ENCODE data around the gene FARP1. TPM values are rescaled to one million over a fixed set of nuclear protein-coding genes. Genes with fewer than 3 reads are reported as not detected.

FARP1 gene
- total RNA-seq, 1 experiment from 2014 or later: 96.6 TPM

DNA sequence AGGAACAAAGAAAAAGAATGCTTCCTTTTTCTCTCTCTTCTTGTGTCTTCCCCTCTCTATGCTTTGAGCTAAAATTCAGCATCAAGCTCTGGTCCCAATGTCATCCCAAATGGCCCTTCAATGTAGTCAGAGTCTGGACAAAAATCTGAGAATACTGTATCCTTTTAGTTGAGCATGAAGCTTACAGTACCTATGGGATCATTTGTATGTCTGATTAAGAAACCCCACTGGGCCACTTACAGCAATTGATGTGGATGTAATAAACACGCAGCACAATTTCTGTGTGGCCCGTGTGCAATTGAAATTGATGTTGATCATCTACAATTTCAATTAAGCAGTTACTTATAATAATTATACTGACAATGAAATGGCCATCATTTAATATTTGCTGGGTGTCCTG is 223.1 kb downstream of the FARP1 start (continued):
- TF ChIP-seq, protein P1, sequence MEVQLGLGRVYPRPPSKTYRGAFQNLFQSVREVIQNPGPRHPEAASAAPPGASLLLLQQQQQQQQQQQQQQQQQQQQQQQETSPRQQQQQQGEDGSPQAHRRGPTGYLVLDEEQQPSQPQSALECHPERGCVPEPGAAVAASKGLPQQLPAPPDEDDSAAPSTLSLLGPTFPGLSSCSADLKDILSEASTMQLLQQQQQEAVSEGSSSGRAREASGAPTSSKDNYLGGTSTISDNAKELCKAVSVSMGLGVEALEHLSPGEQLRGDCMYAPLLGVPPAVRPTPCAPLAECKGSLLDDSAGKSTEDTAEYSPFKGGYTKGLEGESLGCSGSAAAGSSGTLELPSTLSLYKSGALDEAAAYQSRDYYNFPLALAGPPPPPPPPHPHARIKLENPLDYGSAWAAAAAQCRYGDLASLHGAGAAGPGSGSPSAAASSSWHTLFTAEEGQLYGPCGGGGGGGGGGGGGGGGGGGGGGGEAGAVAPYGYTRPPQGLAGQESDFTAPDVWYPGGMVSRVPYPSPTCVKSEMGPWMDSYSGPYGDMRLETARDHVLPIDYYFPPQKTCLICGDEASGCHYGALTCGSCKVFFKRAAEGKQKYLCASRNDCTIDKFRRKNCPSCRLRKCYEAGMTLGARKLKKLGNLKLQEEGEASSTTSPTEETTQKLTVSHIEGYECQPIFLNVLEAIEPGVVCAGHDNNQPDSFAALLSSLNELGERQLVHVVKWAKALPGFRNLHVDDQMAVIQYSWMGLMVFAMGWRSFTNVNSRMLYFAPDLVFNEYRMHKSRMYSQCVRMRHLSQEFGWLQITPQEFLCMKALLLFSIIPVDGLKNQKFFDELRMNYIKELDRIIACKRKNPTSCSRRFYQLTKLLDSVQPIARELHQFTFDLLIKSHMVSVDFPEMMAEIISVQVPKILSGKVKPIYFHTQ (CRISPR knock-in tag; IDR thresholded peaks at IDR 0.05): no peak
- no peak for TF ChIP-seq ZBTB21 (CRISPR knock-in tag; IDR thresholded peaks at IDR 0.05; ENCODE audit: borderline replicate concordance)
- no peak for TF ChIP-seq TEAD4 (CRISPR knock-in tag; IDR thresholded peaks at IDR 0.05)
- TF ChIP-seq, protein P2, sequence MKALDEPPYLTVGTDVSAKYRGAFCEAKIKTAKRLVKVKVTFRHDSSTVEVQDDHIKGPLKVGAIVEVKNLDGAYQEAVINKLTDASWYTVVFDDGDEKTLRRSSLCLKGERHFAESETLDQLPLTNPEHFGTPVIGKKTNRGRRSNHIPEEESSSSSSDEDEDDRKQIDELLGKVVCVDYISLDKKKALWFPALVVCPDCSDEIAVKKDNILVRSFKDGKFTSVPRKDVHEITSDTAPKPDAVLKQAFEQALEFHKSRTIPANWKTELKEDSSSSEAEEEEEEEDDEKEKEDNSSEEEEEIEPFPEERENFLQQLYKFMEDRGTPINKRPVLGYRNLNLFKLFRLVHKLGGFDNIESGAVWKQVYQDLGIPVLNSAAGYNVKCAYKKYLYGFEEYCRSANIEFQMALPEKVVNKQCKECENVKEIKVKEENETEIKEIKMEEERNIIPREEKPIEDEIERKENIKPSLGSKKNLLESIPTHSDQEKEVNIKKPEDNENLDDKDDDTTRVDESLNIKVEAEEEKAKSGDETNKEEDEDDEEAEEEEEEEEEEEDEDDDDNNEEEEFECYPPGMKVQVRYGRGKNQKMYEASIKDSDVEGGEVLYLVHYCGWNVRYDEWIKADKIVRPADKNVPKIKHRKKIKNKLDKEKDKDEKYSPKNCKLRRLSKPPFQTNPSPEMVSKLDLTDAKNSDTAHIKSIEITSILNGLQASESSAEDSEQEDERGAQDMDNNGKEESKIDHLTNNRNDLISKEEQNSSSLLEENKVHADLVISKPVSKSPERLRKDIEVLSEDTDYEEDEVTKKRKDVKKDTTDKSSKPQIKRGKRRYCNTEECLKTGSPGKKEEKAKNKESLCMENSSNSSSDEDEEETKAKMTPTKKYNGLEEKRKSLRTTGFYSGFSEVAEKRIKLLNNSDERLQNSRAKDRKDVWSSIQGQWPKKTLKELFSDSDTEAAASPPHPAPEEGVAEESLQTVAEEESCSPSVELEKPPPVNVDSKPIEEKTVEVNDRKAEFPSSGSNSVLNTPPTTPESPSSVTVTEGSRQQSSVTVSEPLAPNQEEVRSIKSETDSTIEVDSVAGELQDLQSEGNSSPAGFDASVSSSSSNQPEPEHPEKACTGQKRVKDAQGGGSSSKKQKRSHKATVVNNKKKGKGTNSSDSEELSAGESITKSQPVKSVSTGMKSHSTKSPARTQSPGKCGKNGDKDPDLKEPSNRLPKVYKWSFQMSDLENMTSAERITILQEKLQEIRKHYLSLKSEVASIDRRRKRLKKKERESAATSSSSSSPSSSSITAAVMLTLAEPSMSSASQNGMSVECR (CRISPR knock-in tag; IDR thresholded peaks at IDR 0.05; ENCODE audit: borderline replicate concordance): no peak
- TF ChIP-seq ELF4 (CRISPR knock-in tag; IDR thresholded peaks at IDR 0.05; ENCODE audit: low read depth): no peak
- TF ChIP-seq TP53 (CRISPR knock-in tag; IDR thresholded peaks at IDR 0.05): no peak

DNA sequence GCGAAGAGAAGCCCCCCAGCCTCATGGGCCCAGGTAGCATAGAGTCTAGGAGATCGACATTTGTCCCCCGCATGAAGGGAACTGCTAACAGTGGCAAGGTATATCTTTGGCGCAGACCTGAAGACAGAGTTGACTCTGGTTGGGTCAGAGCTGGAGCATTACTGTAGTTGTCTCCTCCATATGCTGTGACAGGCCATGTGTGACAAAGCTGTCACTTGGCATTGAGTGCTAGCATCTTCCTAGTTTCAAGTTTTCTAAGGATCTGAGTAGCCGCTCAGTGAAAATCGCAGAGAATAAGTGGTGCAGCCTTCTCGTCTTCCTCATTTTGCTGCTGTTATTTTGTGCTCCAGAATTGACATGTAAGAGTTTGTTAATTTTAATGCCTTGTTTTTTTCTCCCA is 223.5 kb downstream of the FARP1 start:
- TF ChIP-seq RELA (CRISPR knock-in tag; IDR thresholded peaks at IDR 0.05; ENCODE audit: borderline replicate concordance): no peak
- TF ChIP-seq, protein P3, sequence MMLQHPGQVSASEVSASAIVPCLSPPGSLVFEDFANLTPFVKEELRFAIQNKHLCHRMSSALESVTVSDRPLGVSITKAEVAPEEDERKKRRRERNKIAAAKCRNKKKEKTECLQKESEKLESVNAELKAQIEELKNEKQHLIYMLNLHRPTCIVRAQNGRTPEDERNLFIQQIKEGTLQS (CRISPR knock-in tag; conservative IDR thresholded peaks at IDR 0.05): no peak
- no peak for TF ChIP-seq SMAD4 (CRISPR knock-in tag; IDR thresholded peaks at IDR 0.05)
- TF ChIP-seq NFYB (CRISPR knock-in tag; conservative IDR thresholded peaks at IDR 0.05; ENCODE audit: low read depth): no peak
- no peak for TF ChIP-seq ZNF317 (CRISPR knock-in tag; IDR thresholded peaks at IDR 0.05; ENCODE audit: borderline replicate concordance, low read depth)
- TF ChIP-seq MXD4 (CRISPR knock-in tag; IDR thresholded peaks at IDR 0.05; ENCODE audit: borderline replicate concordance): no peak
- no peak for TF ChIP-seq JAZF1 (CRISPR knock-in tag; IDR thresholded peaks at IDR 0.05)
- TF ChIP-seq FOXP1 (CRISPR knock-in tag; IDR thresholded peaks at IDR 0.05; ENCODE audit: borderline replicate concordance): no peak
- no peak for TF ChIP-seq NR2C2 (CRISPR knock-in tag; IDR thresholded peaks at IDR 0.05)
- no peak for TF ChIP-seq KAT7 (CRISPR knock-in tag; IDR thresholded peaks at IDR 0.05; ENCODE audit: borderline replicate concordance)
- TF ChIP-seq, protein P4, sequence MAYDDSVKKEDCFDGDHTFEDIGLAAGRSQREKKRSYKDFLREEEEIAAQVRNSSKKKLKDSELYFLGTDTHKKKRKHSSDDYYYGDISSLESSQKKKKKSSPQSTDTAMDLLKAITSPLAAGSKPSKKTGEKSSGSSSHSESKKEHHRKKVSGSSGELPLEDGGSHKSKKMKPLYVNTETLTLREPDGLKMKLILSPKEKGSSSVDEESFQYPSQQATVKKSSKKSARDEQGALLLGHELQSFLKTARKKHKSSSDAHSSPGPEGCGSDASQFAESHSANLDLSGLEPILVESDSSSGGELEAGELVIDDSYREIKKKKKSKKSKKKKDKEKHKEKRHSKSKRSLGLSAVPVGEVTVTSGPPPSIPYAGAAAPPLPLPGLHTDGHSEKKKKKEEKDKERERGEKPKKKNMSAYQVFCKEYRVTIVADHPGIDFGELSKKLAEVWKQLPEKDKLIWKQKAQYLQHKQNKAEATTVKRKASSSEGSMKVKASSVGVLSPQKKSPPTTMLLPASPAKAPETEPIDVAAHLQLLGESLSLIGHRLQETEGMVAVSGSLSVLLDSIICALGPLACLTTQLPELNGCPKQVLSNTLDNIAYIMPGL (CRISPR knock-in tag; IDR thresholded peaks at IDR 0.05): no peak
- no peak for TF ChIP-seq JUN (CRISPR knock-in tag; IDR thresholded peaks at IDR 0.05)
- Mint-ChIP-seq H3K9me3 (0 out of 2 replicates have a peak, but pooled peaks cover 7% of the 10 kb centered on the region), H3K27me3 (ENCODE audit: low read depth) (no peaks in the 10 kb centered on the region), H3K4me1 (peaks cover 36% of the 10 kb centered on the region), H3K27ac (no peak overlapping the region), H3K4me3 (no peak overlapping the region), H3K36me3 (peaks cover 20% of the 10 kb centered on the region)
- ChIA-PET POLR2A (no interaction called here), CTCF (no interaction called here)
- DNase-seq (ENCODE audit: low spot score) (no peak), ATAC-seq (no peak)

All from WTC11 (cell line).